SK-N-SH (cell line): ENCODE measurements around the gene STK32C. TPM values are rescaled to one million over a fixed set of nuclear protein-coding genes. Genes with fewer than 3 reads are reported as not detected.
A peak's percentile ranks its signal among the peaks of the same experiment; 100 is the strongest.

ENCODE experiments used
- CTCF ChIA-PET: fragments of 300-600, 350-600 bp; formaldehyde crosslinking; extraction: SDS; loops from one replicate; lab custom pipeline; 2021; lab: Yijun Ruan, JAX
- POLR2A ChIA-PET: fragments of 350-600 bp; sonication (Branson Sonifier 250); formaldehyde crosslinking; extraction: SDS; loops from one replicate; lab custom pipeline; 2020; ENCODE audit warnings: antibody characterized with exemption, inconsistent platforms; lab: Yijun Ruan, JAX
- DNase-seq: peaks from one replicate; pipeline ENCODE4 v3.0.0; 2012
- H2AFZ ChIP-seq: fragments of 200-600 bp; sonication (generic); 2 replicates; pipeline ENCODE4 v1.8.1; 2016; ENCODE audit warnings: antibody characterized with exemption, mild to moderate bottlenecking, low read depth
- H3F3A ChIP-seq: fragments of 200-600 bp; sonication (generic); replicated peaks from 2 replicates; pipeline ENCODE3; 2016; ENCODE audit warnings: antibody characterized with exemption, mild to moderate bottlenecking; ENCODE audit not compliant: insufficient read depth
- H3K27ac ChIP-seq, 2 experiments: fragments of 200-500 bp in 1 of 2; fragments of 200-600 bp in 1 of 2; sonication (Bioruptor generic) in 1 of 2; sonication (generic), shearing (Covaris generic) in 1 of 2; 2 replicates each; pipeline versions ENCODE4 v1.5.1 to v1.6.1; 2014 to 2016; ENCODE audit warnings: low read depth in 2 of 2, inconsistent platforms in 1 of 2, low read length in 1 of 2, mild to moderate bottlenecking in 1 of 2, mixed read lengths in 1 of 2
- H3K27me3 ChIP-seq: fragments of 200-600 bp; sonication (generic), shearing (Covaris generic); 2 replicates; pipeline ENCODE4 v1.6.1; 2016; ENCODE audit warnings: mixed run types; ENCODE audit not compliant: insufficient read depth
- H3K36me3 ChIP-seq, 2 experiments: fragments of 200-500 bp in 1 of 2; fragments of 200-600 bp in 1 of 2; sonication (Bioruptor generic) in 1 of 2; sonication (generic) in 1 of 2; replicated peaks in 1 of 2; 2 replicates each; pipeline versions ENCODE3 to v1.5.1; 2014 to 2016; ENCODE audit warnings: low read length in 1 of 2, mild to moderate bottlenecking in 1 of 2; ENCODE audit not compliant: insufficient read depth in 2 of 2, control insufficient read depth in 1 of 2
- H3K4me1 ChIP-seq, 2 experiments: fragments of 200-500 bp in 1 of 2; fragments of 200-600 bp in 1 of 2; sonication (Bioruptor generic) in 1 of 2; sonication (generic), shearing (Covaris generic) in 1 of 2; 2 replicates each; pipeline versions ENCODE4 v1.5.1 to v1.6.1; 2014 to 2016; ENCODE audit warnings: low read depth in 1 of 2, low read length in 1 of 2, mixed run types in 1 of 2; ENCODE audit not compliant: insufficient read depth in 2 of 2, control insufficient read depth in 1 of 2
- H3K4me2 ChIP-seq: fragments of 200-600 bp; sonication (generic), shearing (Covaris generic); 2 replicates; pipeline ENCODE4 v1.6.1; 2017; ENCODE audit warnings: mixed run types
- H3K4me3 ChIP-seq, 2 experiments: fragments of 200-500 bp in 1 of 2; fragments of 200-600 bp in 1 of 2; sonication (Bioruptor generic) in 1 of 2; sonication (generic), shearing (Covaris generic) in 1 of 2; 2 replicates each; pipeline versions ENCODE4 v1.5.1 to v1.8.1; 2014 to 2016; ENCODE audit warnings: low read depth in 2 of 2, inconsistent platforms in 1 of 2, low read length in 1 of 2, mild to moderate bottlenecking in 1 of 2, mixed read lengths in 1 of 2, moderate library complexity in 1 of 2
- H3K79me2 ChIP-seq: fragments of 200-600 bp; sonication (generic); 2 replicates; pipeline ENCODE4 v1.8.1; 2017; ENCODE audit warnings: mild to moderate bottlenecking; ENCODE audit not compliant: insufficient read depth
- H3K9ac ChIP-seq: fragments of 200-600 bp; sonication (generic); 2 replicates; pipeline ENCODE4 v1.6.1; 2017; ENCODE audit warnings: mixed run types
- H3K9me2 ChIP-seq: fragments of 200-600 bp; sonication (generic); 2 replicates; pipeline ENCODE4 v1.6.1; 2017; ENCODE audit warnings: mixed run types
- H3K9me3 ChIP-seq: fragments of 200-600 bp; sonication (generic); 2 replicates; pipeline ENCODE4 v1.6.1; 2017; ENCODE audit warnings: mixed run types, mild to moderate bottlenecking, moderate library complexity
- H4K20me1 ChIP-seq: fragments of 200-600 bp; sonication (generic); 2 replicates; pipeline ENCODE4 v1.6.1; 2017; ENCODE audit warnings: mild to moderate bottlenecking, mixed run types; ENCODE audit not compliant: insufficient read depth
- FOXJ3 ChIP-seq: sonication (generic); formaldehyde crosslinking; IDR thresholded peaks from 2 replicates; pipeline ENCODE4 v1.5.1; 2020; ENCODE audit warnings: mild to moderate bottlenecking, missing genetic modification reagents
- FOXM1 ChIP-seq: IDR thresholded peaks from 2 replicates; pipeline ENCODE4 v1.4.0; 2012; ENCODE audit warnings: low read depth, mild to moderate bottlenecking
- IRF3 ChIP-seq: fragments of 150-350 bp; IDR thresholded peaks from 2 replicates; pipeline ENCODE4 v1.6.1; 2016; ENCODE audit warnings: mild to moderate bottlenecking, low read depth, low read length
- RAD21 ChIP-seq: IDR thresholded peaks from 2 replicates; pipeline ENCODE4 v1.6.1; 2012; ENCODE audit warnings: mild to moderate bottlenecking, low read length
- RFX5 ChIP-seq: IDR thresholded peaks from 2 replicates; pipeline ENCODE4 v1.6.1; 2012; ENCODE audit warnings: mild to moderate bottlenecking, improper control_type of control experiment, low read length
- TEAD4 ChIP-seq: IDR thresholded peaks from 2 replicates; pipeline ENCODE4 v1.4.0; 2012; ENCODE audit warnings: mild to moderate bottlenecking, borderline replicate concordance; ENCODE audit not compliant: insufficient read depth
- WGBS: methylation state at CpG from one replicate; pipeline ENCODE4 v1.1.6; 2017; ENCODE audit warnings: low lambda C conversion rate; 5-methylcytosine and 5-hydroxymethylcytosine counted together
- polyA plus RNA-seq, 3 experiments: library from polyadenylated mRNA; depleted of rRNA; stranded (reverse); fragments of >200 nt; gene quantifications; 2 replicates each; pipeline ENCODE4 v1.2.3, GENCODE V29; 2012
- TF ChIP-seq, protein P1 (sequence below): IDR thresholded peaks from 2 replicates; pipeline ENCODE4 v1.4.0; 2012; ENCODE audit warnings: low read depth
- TF ChIP-seq, protein P2 (sequence below): IDR thresholded peaks from 2 replicates; pipeline ENCODE4 v1.6.1; 2012; ENCODE audit warnings: mild to moderate bottlenecking, low read depth, low read length, moderate library complexity

STK32C gene
- polyA plus RNA-seq, 1 of the 3 experiments (the other 2 are of a cell fraction): 27.8 TPM

DNA sequence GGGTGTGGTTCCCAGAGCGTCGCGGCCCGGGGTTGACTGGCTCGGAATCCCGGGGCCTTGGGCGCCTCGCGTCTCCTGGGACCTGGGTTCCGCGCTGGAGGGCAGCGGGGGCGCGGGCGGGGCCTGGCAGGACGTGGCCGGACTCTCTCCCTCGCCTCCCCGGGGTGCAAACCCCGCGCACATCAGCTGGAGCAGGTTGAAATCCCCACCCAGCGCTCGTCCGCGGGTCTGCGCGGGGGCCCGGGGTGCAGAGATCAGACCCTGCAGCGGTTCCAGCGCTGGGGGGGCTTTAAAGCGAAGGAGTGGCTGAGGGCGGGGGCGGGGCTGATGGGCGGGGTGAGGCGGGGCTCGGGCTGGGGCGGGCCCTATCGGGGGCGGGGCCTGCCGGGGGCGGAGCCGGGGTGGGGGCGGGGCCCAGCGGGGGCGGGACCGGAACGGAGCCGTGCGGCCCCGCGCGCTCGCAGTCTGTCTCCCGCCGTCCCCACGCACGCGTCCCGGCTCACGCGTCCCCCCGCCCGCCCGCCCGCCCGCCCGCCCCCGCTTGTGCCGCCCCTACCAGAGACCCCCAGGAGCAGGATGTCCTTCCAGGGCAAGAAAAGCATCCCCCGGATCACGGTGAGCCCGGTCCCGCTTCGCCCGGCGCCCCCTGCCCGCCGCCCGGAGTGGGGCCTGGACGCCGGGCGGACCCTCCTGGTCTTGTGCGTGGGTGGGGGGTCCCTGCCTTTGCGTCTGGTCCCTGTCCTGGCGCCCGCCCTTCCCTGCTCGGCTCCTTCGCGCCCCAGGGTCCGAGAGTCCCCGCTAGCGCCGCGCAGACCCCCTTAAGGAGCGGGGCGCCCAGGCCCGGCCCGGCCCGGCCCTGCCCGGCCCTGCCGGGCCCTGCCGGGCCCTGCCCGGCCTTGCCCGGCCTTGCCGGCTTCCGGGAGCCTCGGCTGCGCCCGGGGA, 121.0 kb downstream of the STK32C start, which contains the start of gene DPYSL4 (continued):
- TF ChIP-seq FOXJ3: no peak
- no peak for TF ChIP-seq RAD21
- TF ChIP-seq, protein P1, sequence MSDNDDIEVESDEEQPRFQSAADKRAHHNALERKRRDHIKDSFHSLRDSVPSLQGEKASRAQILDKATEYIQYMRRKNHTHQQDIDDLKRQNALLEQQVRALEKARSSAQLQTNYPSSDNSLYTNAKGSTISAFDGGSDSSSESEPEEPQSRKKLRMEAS: no peak
- no peak for TF ChIP-seq RFX5
- TF ChIP-seq FOXM1: no peak
- TF ChIP-seq TEAD4: no peak

GRCh38 chr10:132185601-132186487, 121.9 kb downstream of the STK32C start:
- no peak for DNase-seq
- no peaks in the 10 kb centered on the region for H3K9me3 ChIP-seq
- TF ChIP-seq IRF3 (no peak), RAD21 (no peak)
- TF ChIP-seq, protein P2, sequence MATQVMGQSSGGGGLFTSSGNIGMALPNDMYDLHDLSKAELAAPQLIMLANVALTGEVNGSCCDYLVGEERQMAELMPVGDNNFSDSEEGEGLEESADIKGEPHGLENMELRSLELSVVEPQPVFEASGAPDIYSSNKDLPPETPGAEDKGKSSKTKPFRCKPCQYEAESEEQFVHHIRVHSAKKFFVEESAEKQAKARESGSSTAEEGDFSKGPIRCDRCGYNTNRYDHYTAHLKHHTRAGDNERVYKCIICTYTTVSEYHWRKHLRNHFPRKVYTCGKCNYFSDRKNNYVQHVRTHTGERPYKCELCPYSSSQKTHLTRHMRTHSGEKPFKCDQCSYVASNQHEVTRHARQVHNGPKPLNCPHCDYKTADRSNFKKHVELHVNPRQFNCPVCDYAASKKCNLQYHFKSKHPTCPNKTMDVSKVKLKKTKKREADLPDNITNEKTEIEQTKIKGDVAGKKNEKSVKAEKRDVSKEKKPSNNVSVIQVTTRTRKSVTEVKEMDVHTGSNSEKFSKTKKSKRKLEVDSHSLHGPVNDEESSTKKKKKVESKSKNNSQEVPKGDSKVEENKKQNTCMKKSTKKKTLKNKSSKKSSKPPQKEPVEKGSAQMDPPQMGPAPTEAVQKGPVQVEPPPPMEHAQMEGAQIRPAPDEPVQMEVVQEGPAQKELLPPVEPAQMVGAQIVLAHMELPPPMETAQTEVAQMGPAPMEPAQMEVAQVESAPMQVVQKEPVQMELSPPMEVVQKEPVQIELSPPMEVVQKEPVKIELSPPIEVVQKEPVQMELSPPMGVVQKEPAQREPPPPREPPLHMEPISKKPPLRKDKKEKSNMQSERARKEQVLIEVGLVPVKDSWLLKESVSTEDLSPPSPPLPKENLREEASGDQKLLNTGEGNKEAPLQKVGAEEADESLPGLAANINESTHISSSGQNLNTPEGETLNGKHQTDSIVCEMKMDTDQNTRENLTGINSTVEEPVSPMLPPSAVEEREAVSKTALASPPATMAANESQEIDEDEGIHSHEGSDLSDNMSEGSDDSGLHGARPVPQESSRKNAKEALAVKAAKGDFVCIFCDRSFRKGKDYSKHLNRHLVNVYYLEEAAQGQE: peak; percentile 74
- H3K36me3 ChIP-seq: peaks cover 0 to 7% of the 10 kb centered on the region in 2 experiments
- CTCF ChIA-PET: interaction anchor here (1.2 kb wide), 1 partner anchor 43 kb away, joined by 3 read pairs; no protein-coding TSS in a partner anchor
- peak overlapping the region; percentile 91 for H2AFZ ChIP-seq
- peaks cover 8% of the 10 kb centered on the region for H3F3A ChIP-seq
- H3K9ac ChIP-seq: peak overlapping the region; percentile 53; the same call in 1 of the 2 replicates
- WGBS: 86% methylated on average over 20 of the region's 99 CpGs
- peak overlapping the region; percentile 97 for H3K4me2 ChIP-seq
- peaks cover 0 to 17% of the 10 kb centered on the region in 2 experiments; a peak in 1 of 4 replicates for H3K4me1 ChIP-seq
- peaks cover 29% of the 10 kb centered on the region for H4K20me1 ChIP-seq
- H3K4me3 ChIP-seq: peak overlapping the region; percentile 59 to 67
- H3K27me3 ChIP-seq: no peaks in the 10 kb centered on the region
- peaks cover 16% of the 10 kb centered on the region; the same call in 1 of the 2 replicates for H3K79me2 ChIP-seq
- no peaks in the 10 kb centered on the region for H3K9me2 ChIP-seq
- H3K27ac ChIP-seq: peak overlapping the region in 1 of 2 experiments; percentile 55; a peak in 1 of 4 replicates
- POLR2A ChIA-PET: no interaction called here
